ENCODE data around the gene CBX4. TPM values are rescaled to one million over a fixed set of nuclear protein-coding genes. Genes with fewer than 3 reads are reported as not detected.

The CBX4 gene
- polyA plus RNA-seq, 2 donors: 10.7 to 15.8 TPM

DNA sequence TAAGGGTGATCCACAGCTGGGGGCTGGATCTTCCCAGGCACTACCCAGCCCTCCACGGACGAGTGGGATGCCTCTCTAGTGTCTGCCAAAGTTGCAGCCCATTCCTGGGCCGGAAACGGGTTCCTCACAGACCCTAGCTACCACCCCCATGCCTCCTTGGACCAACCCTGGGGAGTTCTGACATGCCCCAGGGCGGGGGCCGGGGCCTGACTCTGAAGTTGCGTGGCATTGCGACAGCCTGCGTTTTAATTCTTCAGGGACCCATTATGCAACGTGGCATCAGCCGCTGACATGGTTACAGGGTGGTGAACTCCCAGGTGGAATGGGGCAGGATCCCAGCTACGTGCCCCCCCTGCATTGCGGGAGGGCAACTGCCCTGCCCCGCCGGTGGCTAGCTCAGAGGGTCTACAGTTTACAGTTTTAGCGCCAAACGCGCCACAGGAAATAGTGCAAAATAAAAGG is 2.7 kb downstream of the CBX4 start:
- H3K36me3 ChIP-seq (ENCODE audit: control insufficient read depth in 2 of 2, insufficient read depth in 2 of 2, low read length in 1 of 2): peaks cover 5 to 25% of the 10 kb centered on the region in 2 donors
- peaks cover 0 to 7% of the 10 kb centered on the region in 2 donors for H3K27me3 ChIP-seq (ENCODE audit: control insufficient read depth in 1 of 2, insufficient read depth in 2 of 2, low read length in 2 of 2)
- H3K9me3 ChIP-seq (ENCODE audit: control insufficient read depth in 2 of 2, insufficient read depth in 1 of 2, low read depth in 1 of 2, low read length in 1 of 2): peaks cover 0 to 5% of the 10 kb centered on the region in 2 donors
- H3K4me3 ChIP-seq (ENCODE audit: low read depth in 1 of 2, low read length in 2 of 2): peak overlapping the region; percentile 66 to 80
- peaks cover 11 to 37% of the 10 kb centered on the region in 2 donors for H3K4me1 ChIP-seq (ENCODE audit: control insufficient read depth in 2 of 2, insufficient read depth in 2 of 2, low read length in 1 of 2)
- 31 to 39% methylated on average over 18 of the region's 18 CpGs for WGBS, 2 donors
- H3K27ac ChIP-seq (ENCODE audit: low read depth in 2 of 2, low read length in 1 of 2): peak overlapping the region; percentile 97 to 99

GRCh38 chr17:79835953-79836509 is 3.2 kb downstream of the CBX4 start:
- peak overlapping the region; percentile 97 to 99 for H3K27ac ChIP-seq (ENCODE audit: low read depth in 2 of 2, low read length in 1 of 2)
- peaks cover 0 to 2% of the 10 kb centered on the region in 2 donors for H3K27me3 ChIP-seq (ENCODE audit: control insufficient read depth in 1 of 2, insufficient read depth in 2 of 2, low read length in 2 of 2)
- H3K36me3 ChIP-seq (ENCODE audit: control insufficient read depth in 2 of 2, insufficient read depth in 2 of 2, low read length in 1 of 2): peaks cover 5 to 25% of the 10 kb centered on the region in 2 donors
- H3K4me3 ChIP-seq (ENCODE audit: low read depth in 1 of 2, low read length in 2 of 2): peak overlapping the region; percentile 66 to 80
- 54 to 57% methylated on average over 24 of the region's 24 CpGs for WGBS, 2 donors
- peaks cover 11 to 42% of the 10 kb centered on the region in 2 donors for H3K4me1 ChIP-seq (ENCODE audit: control insufficient read depth in 2 of 2, insufficient read depth in 2 of 2, low read length in 1 of 2)
- peaks cover 0 to 5% of the 10 kb centered on the region in 2 donors for H3K9me3 ChIP-seq (ENCODE audit: control insufficient read depth in 2 of 2, insufficient read depth in 1 of 2, low read depth in 1 of 2, low read length in 1 of 2)

- Histone ChIP-seq H3K4me1 (ENCODE audit: control insufficient read depth in 2 of 2, insufficient read depth in 2 of 2, low read length in 1 of 2) (peaks cover 11 to 43% of the 10 kb centered on the region in 2 donors), H3K27me3 (ENCODE audit: control insufficient read depth in 1 of 2, insufficient read depth in 2 of 2, low read length in 2 of 2) (no peaks in the 10 kb centered on the region), H3K36me3 (ENCODE audit: control insufficient read depth in 2 of 2, insufficient read depth in 2 of 2, low read length in 1 of 2) (peaks cover 5 to 25% of the 10 kb centered on the region in 2 donors), H3K4me3 (ENCODE audit: low read depth in 1 of 2, low read length in 2 of 2) (no peak overlapping the region), H3K9me3 (ENCODE audit: control insufficient read depth in 2 of 2, insufficient read depth in 1 of 2, low read depth in 1 of 2, low read length in 1 of 2) (peaks cover 0 to 5% of the 10 kb centered on the region in 2 donors), H3K27ac (ENCODE audit: low read depth in 2 of 2, low read length in 1 of 2) (peak overlapping the region in 1 of 2 donors; percentile 97)
- WGBS, 2 donors: 77 to 82% methylated on average over 13 of the region's 13 CpGs
Measured at GRCh38 chr17:79835470-79835899, 3.8 kb downstream of the CBX4 start.

GRCh38 chr17:79834565-79835469 is 4.4 kb downstream of the CBX4 start:
- peaks cover 11 to 39% of the 10 kb centered on the region in 2 donors for H3K4me1 ChIP-seq (ENCODE audit: control insufficient read depth in 2 of 2, insufficient read depth in 2 of 2, low read length in 1 of 2)
- H3K36me3 ChIP-seq (ENCODE audit: control insufficient read depth in 2 of 2, insufficient read depth in 2 of 2, low read length in 1 of 2): peaks cover 5 to 25% of the 10 kb centered on the region in 2 donors
- no peak overlapping the region for H3K27ac ChIP-seq (ENCODE audit: low read depth in 2 of 2, low read length in 1 of 2)
- no peaks in the 10 kb centered on the region for H3K27me3 ChIP-seq (ENCODE audit: control insufficient read depth in 1 of 2, insufficient read depth in 2 of 2, low read length in 2 of 2)
- WGBS, 2 donors: 90% methylated on average over 57 to 61 of the region's 61 CpGs
- H3K4me3 ChIP-seq (ENCODE audit: low read depth in 1 of 2, low read length in 2 of 2): no peak overlapping the region
- no peaks in the 10 kb centered on the region for H3K9me3 ChIP-seq (ENCODE audit: control insufficient read depth in 2 of 2, insufficient read depth in 1 of 2, low read depth in 1 of 2, low read length in 1 of 2)

DNA sequence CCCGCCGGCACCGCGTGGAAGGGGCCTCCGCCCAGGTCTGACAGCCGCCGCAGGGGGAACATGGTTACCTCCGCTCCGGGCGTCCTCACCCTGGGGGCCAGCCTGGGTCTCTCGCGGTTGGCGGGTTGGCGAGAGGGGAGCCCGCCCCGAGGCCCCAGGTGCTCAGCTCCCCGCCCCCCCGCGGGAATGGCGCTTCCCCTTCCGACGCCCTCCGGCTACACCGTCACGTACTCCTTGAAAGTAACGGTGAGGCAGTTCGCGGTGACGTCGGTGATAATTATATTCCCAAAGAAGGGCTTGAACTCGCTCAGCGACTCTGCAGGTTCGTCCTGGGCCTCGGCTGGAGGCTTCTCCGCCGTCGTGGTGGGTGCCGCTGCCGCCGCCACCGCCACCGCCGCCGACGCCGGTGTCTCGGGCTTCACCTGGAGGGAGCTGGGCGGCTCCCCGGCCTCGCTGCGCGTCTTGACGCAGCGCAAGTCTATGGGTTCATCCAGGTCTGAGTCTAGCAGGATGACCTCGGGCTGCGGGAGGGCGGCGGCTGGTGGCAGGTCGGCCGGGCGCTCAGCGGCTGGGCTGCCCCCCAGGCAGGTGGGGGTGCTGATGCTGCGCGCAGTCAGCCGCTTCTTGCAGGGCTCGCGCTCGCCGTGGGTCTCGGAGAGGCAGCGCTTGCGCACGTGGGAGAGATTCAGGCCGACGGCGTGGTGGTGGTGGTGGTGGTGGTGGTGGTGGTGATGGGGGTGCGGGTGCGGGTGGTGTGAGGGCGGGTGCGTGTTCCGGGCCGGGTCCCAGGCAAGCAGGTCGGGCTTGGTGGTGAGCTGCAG is 5.3 kb downstream of the CBX4 start:
- WGBS, 2 donors: 88 to 91% methylated on average over 75 to 83 of the region's 83 CpGs
- no peaks in the 10 kb centered on the region for H3K27me3 ChIP-seq (ENCODE audit: control insufficient read depth in 1 of 2, insufficient read depth in 2 of 2, low read length in 2 of 2)
- H3K36me3 ChIP-seq (ENCODE audit: control insufficient read depth in 2 of 2, insufficient read depth in 2 of 2, low read length in 1 of 2): peaks cover 5 to 25% of the 10 kb centered on the region in 2 donors
- H3K9me3 ChIP-seq (ENCODE audit: control insufficient read depth in 2 of 2, insufficient read depth in 1 of 2, low read depth in 1 of 2, low read length in 1 of 2): no peaks in the 10 kb centered on the region
- H3K27ac ChIP-seq (ENCODE audit: low read depth in 2 of 2, low read length in 1 of 2): no peak overlapping the region
- peaks cover 11 to 39% of the 10 kb centered on the region in 2 donors for H3K4me1 ChIP-seq (ENCODE audit: control insufficient read depth in 2 of 2, insufficient read depth in 2 of 2, low read length in 1 of 2)
- no peak overlapping the region for H3K4me3 ChIP-seq (ENCODE audit: low read depth in 1 of 2, low read length in 2 of 2)

DNA sequence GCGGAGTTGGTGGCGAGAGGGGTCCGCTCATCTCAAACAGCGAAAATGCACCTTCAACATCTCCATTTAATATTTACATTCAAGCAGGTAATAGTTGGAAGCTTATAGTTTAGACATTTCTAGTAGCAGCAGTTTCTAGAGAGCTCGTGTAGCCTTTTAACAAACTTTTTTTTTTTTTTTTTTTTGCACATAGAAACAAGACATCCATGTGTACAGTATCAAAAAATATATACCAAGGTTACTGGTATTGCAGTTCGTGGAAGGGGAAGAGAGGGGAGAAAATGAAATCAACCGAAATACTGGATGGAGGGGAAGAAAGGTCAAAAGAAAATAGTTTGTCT is 6.2 kb downstream of the CBX4 start:
- H3K9me3 ChIP-seq (ENCODE audit: control insufficient read depth in 2 of 2, insufficient read depth in 1 of 2, low read depth in 1 of 2, low read length in 1 of 2): no peaks in the 10 kb centered on the region
- peak overlapping the region in 1 of 2 donors; percentile 6 for H3K27ac ChIP-seq (ENCODE audit: low read depth in 2 of 2, low read length in 1 of 2)
- H3K4me1 ChIP-seq (ENCODE audit: control insufficient read depth in 2 of 2, insufficient read depth in 2 of 2, low read length in 1 of 2): peaks cover 11 to 39% of the 10 kb centered on the region in 2 donors
- H3K36me3 ChIP-seq (ENCODE audit: control insufficient read depth in 2 of 2, insufficient read depth in 2 of 2, low read length in 1 of 2): peaks cover 5 to 25% of the 10 kb centered on the region in 2 donors
- 72 to 80% methylated on average over 7 of the region's 7 CpGs for WGBS, 2 donors
- H3K27me3 ChIP-seq (ENCODE audit: control insufficient read depth in 1 of 2, insufficient read depth in 2 of 2, low read length in 2 of 2): no peaks in the 10 kb centered on the region
- peak overlapping the region in 1 of 2 donors; percentile 37 for H3K4me3 ChIP-seq (ENCODE audit: low read depth in 1 of 2, low read length in 2 of 2)

DNA sequence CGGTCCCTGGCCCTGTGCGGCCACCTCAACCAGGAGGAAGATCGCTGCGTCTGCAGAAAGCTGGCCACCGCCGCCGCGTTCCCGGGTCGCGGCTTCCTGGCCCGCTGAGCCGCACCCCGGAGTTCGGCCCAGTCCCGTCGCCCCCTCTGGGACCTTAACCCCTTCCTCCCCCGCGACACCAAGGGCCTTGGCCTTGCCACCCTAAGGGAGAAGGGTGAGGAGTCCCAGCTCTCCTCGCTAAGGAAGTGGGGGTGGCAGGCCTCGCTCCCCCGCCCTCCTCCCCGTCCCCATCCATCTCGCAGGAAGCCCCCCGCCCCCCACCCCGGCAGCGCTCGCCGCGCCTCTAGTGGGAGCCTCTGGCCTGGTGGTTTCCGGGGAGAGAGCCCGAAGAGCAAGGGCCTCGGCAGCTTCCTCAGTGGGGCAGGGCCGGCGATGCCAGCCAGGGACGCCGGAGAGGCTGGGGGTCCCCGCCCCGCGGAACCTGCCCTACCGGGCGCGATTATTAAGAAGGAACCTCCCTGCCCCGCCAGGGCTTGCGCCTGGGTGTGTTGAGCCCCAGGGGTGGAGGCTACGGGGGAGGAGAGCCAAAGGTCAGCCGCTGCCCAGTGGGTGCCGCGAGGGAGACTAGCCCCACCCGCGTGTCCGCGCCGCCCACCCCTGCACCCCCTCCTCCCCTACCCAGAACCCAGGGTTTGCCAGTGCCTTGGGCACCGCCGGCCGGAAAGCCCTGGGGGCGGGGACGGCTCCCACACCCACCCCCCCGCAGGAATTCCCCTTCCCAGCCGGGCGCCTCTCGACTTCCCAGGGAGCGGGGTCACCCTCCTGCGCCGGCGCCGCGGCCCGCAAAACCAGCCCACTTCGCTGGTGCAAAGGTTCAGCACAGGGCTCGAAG is 6.8 kb downstream of the CBX4 start:
- H3K27me3 ChIP-seq (ENCODE audit: control insufficient read depth in 1 of 2, insufficient read depth in 2 of 2, low read length in 2 of 2): no peaks in the 10 kb centered on the region
- peak overlapping the region; percentile 32 to 37 for H3K4me3 ChIP-seq (ENCODE audit: low read depth in 1 of 2, low read length in 2 of 2)
- H3K27ac ChIP-seq (ENCODE audit: low read depth in 2 of 2, low read length in 1 of 2): peak overlapping the region; percentile 45 to 48
- H3K4me1 ChIP-seq (ENCODE audit: control insufficient read depth in 2 of 2, insufficient read depth in 2 of 2, low read length in 1 of 2): peaks cover 10 to 35% of the 10 kb centered on the region in 2 donors
- 20 to 26% methylated on average over 66 to 72 of the region's 72 CpGs for WGBS, 2 donors
- peaks cover 5 to 25% of the 10 kb centered on the region in 2 donors for H3K36me3 ChIP-seq (ENCODE audit: control insufficient read depth in 2 of 2, insufficient read depth in 2 of 2, low read length in 1 of 2)
- no peaks in the 10 kb centered on the region for H3K9me3 ChIP-seq (ENCODE audit: control insufficient read depth in 2 of 2, insufficient read depth in 1 of 2, low read depth in 1 of 2, low read length in 1 of 2)

DNA sequence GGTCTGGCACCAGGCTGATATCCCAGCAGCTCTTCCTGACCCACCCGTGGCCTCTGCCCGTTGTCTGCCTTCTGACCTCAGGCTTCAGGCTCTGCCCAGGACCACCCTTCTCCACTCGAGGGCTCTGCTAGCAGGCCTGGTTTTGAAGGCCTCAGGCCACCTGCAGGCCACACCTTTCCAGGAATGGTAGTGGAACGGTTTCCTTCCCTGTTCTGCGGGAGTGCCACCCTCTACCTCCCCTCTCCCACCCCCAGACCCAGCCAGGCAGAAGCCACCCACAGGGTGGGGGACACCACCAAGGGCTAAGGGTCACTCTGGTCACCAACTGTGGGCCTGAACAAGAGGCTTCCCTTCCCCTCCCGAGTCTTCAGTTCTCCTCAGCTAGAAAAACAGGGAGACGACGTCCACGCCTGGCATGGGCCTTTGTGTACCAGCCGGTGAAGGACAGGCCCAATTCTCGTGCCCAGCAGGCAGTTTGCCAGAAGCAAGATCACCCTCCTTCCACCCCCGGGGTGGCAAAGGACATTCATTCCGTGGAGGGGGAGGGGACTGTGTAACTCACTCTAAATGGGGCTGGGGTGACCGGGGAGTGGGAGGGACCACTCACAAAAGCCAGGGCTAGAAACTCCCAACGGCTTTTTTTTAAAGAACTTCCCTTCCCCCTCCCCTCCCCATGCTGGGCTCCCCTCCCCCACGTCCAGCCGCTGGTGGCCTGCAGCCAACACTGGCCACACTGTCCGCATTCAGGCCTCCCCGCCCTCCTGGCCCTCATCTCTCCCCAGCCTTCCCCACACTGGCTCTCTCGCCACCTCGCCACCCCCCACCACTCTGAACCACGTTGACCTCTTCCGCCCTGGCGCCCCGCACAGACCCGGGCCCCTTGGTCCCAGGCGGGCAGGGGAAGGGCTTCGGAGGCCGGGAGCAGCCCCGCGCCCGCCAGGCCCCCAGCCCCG is 7.7 kb downstream of the CBX4 start:
- WGBS, 2 donors: 36 to 48% methylated on average over 33 of the region's 33 CpGs
- peaks cover 5 to 21% of the 10 kb centered on the region in 2 donors for H3K36me3 ChIP-seq (ENCODE audit: control insufficient read depth in 2 of 2, insufficient read depth in 2 of 2, low read length in 1 of 2)
- peaks cover 9 to 31% of the 10 kb centered on the region in 2 donors for H3K4me1 ChIP-seq (ENCODE audit: control insufficient read depth in 2 of 2, insufficient read depth in 2 of 2, low read length in 1 of 2)
- H3K9me3 ChIP-seq (ENCODE audit: control insufficient read depth in 2 of 2, insufficient read depth in 1 of 2, low read depth in 1 of 2, low read length in 1 of 2): peaks cover 0 to 2% of the 10 kb centered on the region in 2 donors
- peak overlapping the region; percentile 32 to 37 for H3K4me3 ChIP-seq (ENCODE audit: low read depth in 1 of 2, low read length in 2 of 2)
- H3K27me3 ChIP-seq (ENCODE audit: control insufficient read depth in 1 of 2, insufficient read depth in 2 of 2, low read length in 2 of 2): no peaks in the 10 kb centered on the region
- H3K27ac ChIP-seq (ENCODE audit: low read depth in 2 of 2, low read length in 1 of 2): peak overlapping the region; percentile 48 to 59

Data from esophagus (tissue), 2 donors.